ENCODE results near the gene GNG2. TPM values are rescaled to one million over a fixed set of nuclear protein-coding genes. Genes with fewer than 3 reads are reported as not detected.

GNG2 gene
- polyA plus RNA-seq, 1 of the 3 experiments (the other 2 are of a cell fraction): 17.8 TPM

- no peak overlapping the region for H3K4me2 ChIP-seq
Measured at GRCh38 chr14:52011523-52011922, 151.1 kb downstream of the GNG2 start.

GRCh38 chr14:52012635-52013034, 152.2 kb downstream of the GNG2 start:
- no peaks in the 10 kb centered on the region for H3K9me3 ChIP-seq
- H3K9ac ChIP-seq: no peak overlapping the region
- peaks cover 0 to 18% of the 10 kb centered on the region in 2 experiments; a peak in 2 of 4 replicates for H3K4me1 ChIP-seq (ENCODE audit: control insufficient read depth in 1 of 2, insufficient read depth in 2 of 2, low read depth in 1 of 2, low read length in 1 of 2)
- DNase-seq: no peak
- WGBS (ENCODE audit: low lambda C conversion rate): 89% methylated on average over 4 of the region's 4 CpGs
- no peaks in the 10 kb centered on the region; the same call in 1 of the 2 replicates for H3K79me2 ChIP-seq (ENCODE audit: insufficient read depth)
- H3K4me3 ChIP-seq (ENCODE audit: low read depth in 2 of 2, low read length in 1 of 2): no peak overlapping the region
- H3K27me3 ChIP-seq (ENCODE audit: insufficient read depth): no peaks in the 10 kb centered on the region
- peaks cover 40 to 45% of the 10 kb centered on the region in 2 experiments for H3K36me3 ChIP-seq (replicated peaks in 1 of 2; ENCODE audit: control insufficient read depth in 1 of 2, insufficient read depth in 2 of 2, low read length in 1 of 2)
- no peaks in the 10 kb centered on the region for H3K9me2 ChIP-seq
- no peak overlapping the region for H2AFZ ChIP-seq (ENCODE audit: low read depth)
- TF ChIP-seq ELF1 (IDR thresholded peaks at IDR 0.05) (no peak), MXI1 (IDR thresholded peaks at IDR 0.05; ENCODE audit: low read depth, low read length) (no peak), REST (IDR thresholded peaks at IDR 0.05; ENCODE audit: low read depth, low read length) (no peak), RFX5 (IDR thresholded peaks at IDR 0.05; ENCODE audit: low read length) (no peak), FOXM1 (IDR thresholded peaks at IDR 0.05; ENCODE audit: low read depth) (no peak), NFIC (IDR thresholded peaks at IDR 0.05; ENCODE audit: borderline replicate concordance) (no peak), FOSL2 (IDR thresholded peaks at IDR 0.05; ENCODE audit: borderline replicate concordance, low read depth) (no peak), CTCF (IDR thresholded peaks at IDR 0.05) (no peak), IRF3 (IDR thresholded peaks at IDR 0.05; ENCODE audit: low read depth, low read length) (no peak), CHD2 (IDR thresholded peaks at IDR 0.05; ENCODE audit: low read length, partially characterized antibody) (no peak), PBX3 (IDR thresholded peaks at IDR 0.05) (no peak), GATA2 (CRISPR knock-in tag; IDR thresholded peaks at IDR 0.05) (no peak), ZBTB33 (IDR thresholded peaks at IDR 0.05; ENCODE audit: borderline replicate concordance, low read depth) (no peak)
- no peak overlapping the region for H3K4me2 ChIP-seq
- no peaks in the 10 kb centered on the region for H4K20me1 ChIP-seq (ENCODE audit: insufficient read depth)
- no peak overlapping the region for H3K27ac ChIP-seq (ENCODE audit: low read depth in 2 of 2, low read length in 1 of 2)
- peaks cover 13% of the 10 kb centered on the region for H3F3A ChIP-seq (replicated peaks; ENCODE audit: insufficient read depth)
- CTCF ChIA-PET: interaction anchor here (0.7 to 1.3 kb wide), 4 partner anchors 18 to 207 kb away, joined by 3 to 6 read pairs (median 4); no protein-coding TSS in a partner anchor
- POLR2A ChIA-PET: no interaction called here

More at GRCh38 chr14:52011523-52011922, 151.1 kb downstream of the GNG2 start:
- H3K9ac ChIP-seq: no peak overlapping the region
- ChIA-PET POLR2A (no interaction called here), CTCF (interaction anchor here (0.6 to 1.0 kb wide), 2 partner anchors 13 to 67 kb away, joined by 3 read pairs; no protein-coding TSS in a partner anchor)
- no peak for DNase-seq
- no peaks in the 10 kb centered on the region for H4K20me1 ChIP-seq (ENCODE audit: insufficient read depth)
- 97% methylated on average over 9 of the region's 9 CpGs for WGBS (ENCODE audit: low lambda C conversion rate)
- H3F3A ChIP-seq (replicated peaks; ENCODE audit: insufficient read depth): peaks cover 13% of the 10 kb centered on the region
- no peaks in the 10 kb centered on the region for H3K9me3 ChIP-seq
- no peak overlapping the region for H3K4me3 ChIP-seq (ENCODE audit: low read depth in 2 of 2, low read length in 1 of 2)
- H3K79me2 ChIP-seq (ENCODE audit: insufficient read depth): peaks cover under 1% of the 10 kb centered on the region; the same call in 1 of the 2 replicates
- no peak overlapping the region for H3K27ac ChIP-seq (ENCODE audit: low read depth in 2 of 2, low read length in 1 of 2)
- H2AFZ ChIP-seq (ENCODE audit: low read depth): no peak overlapping the region
- TF ChIP-seq JUND (IDR thresholded peaks at IDR 0.05) (no peak), RFX5 (IDR thresholded peaks at IDR 0.05; ENCODE audit: low read length) (no peak)
- no peaks in the 10 kb centered on the region for H3K9me2 ChIP-seq
- peaks cover 51 to 56% of the 10 kb centered on the region in 2 experiments for H3K36me3 ChIP-seq (replicated peaks in 1 of 2; ENCODE audit: control insufficient read depth in 1 of 2, insufficient read depth in 2 of 2, low read length in 1 of 2)
- H3K4me1 ChIP-seq (ENCODE audit: control insufficient read depth in 1 of 2, insufficient read depth in 2 of 2, low read depth in 1 of 2, low read length in 1 of 2): peaks cover 0 to 18% of the 10 kb centered on the region in 2 experiments; a peak in 2 of 4 replicates
- no peaks in the 10 kb centered on the region for H3K27me3 ChIP-seq (ENCODE audit: insufficient read depth)

Data from SK-N-SH (cell line).